NCI-H2107 treated with DMSO at 0.1 percent for 48 hours (cell line): ENCODE data around the gene RABL2A.
"Not testable (repeated sequence)": the region's sequence is repeated elsewhere in the genome, so short reads cannot be mapped to it uniquely, and the experiment has no call there.

Source experiments
- DNase-seq: peaks from one replicate; lab custom pipeline; 2025; ENCODE audit not compliant: unreplicated experiment; lab: John Stamatoyannopoulos, UW

Gene RABL2A

DNA sequence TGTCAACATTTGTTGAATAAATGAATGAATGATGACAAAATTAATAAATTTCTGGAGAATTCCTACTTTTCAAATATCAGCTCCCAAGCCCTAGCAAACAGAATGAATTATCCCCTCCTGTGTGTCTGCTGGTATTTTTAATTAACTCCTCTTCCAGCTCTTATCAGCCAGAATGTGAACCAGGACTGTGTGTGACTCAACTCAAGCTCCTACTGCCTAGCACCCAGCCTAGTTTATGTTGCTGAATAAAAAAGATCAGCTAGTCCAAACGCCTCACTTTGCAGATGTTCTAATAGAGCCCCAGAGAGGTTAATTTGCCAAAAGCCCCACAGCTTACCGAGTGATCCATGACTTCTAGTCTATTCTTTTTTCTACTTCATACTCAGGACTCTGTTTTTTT, 50.3 kb downstream of the RABL2A start:
- no peak for DNase-seq

- no peak for DNase-seq
Observed at GRCh38 chr2:113679457-113679856, 52.4 kb downstream of the RABL2A start.

- no peak for DNase-seq
Observed at GRCh38 chr2:113685471-113685870, 58.4 kb downstream of the RABL2A start.

GRCh38 chr2:113686537-113686936, 59.5 kb downstream of the RABL2A start:
- DNase-seq = no peak

GRCh38 chr2:113690871-113691270, 63.8 kb downstream of the RABL2A start:
- not testable (repeated sequence) for DNase-seq
